GM21576 (cell line): Measurements from ENCODE around the gene TREML2.
"Not testable (repeated sequence)": the region's sequence is repeated elsewhere in the genome, so short reads cannot be mapped to it uniquely, and the experiment has no call there.

Experiments used
- ATAC-seq: cut with Tn5 transposase; IDR thresholded peaks from one replicate; pipeline ENCODE4 v1.9.1; 2021; ENCODE audit warnings: mild to moderate bottlenecking, moderate library complexity; ENCODE audit not compliant: unreplicated experiment

The TREML2 gene

GRCh38 chr6:41200901-41201763 lies at the start of gene TREML2:
TSS of gene TREML2 (minus strand) at chr6:41201149. CDS start at chr6:41201008, 141 bp downstream.
- peak; percentile 41 for ATAC-seq

- ATAC-seq = no peak
These were observed 47.1 kb upstream of the TREML2 start for GRCh38 chr6:41247882-41248705.

GRCh38 chr6:41247288-41247865 lies 46.4 kb upstream of the TREML2 start:
- ATAC-seq = no peak

GRCh38 chr6:41246529-41246928 lies 45.6 kb upstream of the TREML2 start:
- not testable (repeated sequence) for ATAC-seq

- ATAC-seq = no peak
These were observed 38.7 kb upstream of the TREML2 start for GRCh38 chr6:41239467-41240159.

GRCh38 chr6:41237128-41237527 lies 36.2 kb upstream of the TREML2 start:
- no peak for ATAC-seq

GRCh38 chr6:41236276-41236675 lies 35.3 kb upstream of the TREML2 start:
- ATAC-seq = no peak

- ATAC-seq = no peak
These were observed 31.7 kb upstream of the TREML2 start for GRCh38 chr6:41232667-41233066.

- ATAC-seq = no peak
These were observed 30.3 kb upstream of the TREML2 start for GRCh38 chr6:41231246-41231645.

- ATAC-seq = no peak
These were observed 28.8 kb upstream of the TREML2 start for GRCh38 chr6:41229721-41230120.

- no peak for ATAC-seq
These were observed 27.7 kb upstream of the TREML2 start for GRCh38 chr6:41228616-41229015.

GRCh38 chr6:41228096-41228495 lies 27.1 kb upstream of the TREML2 start, which contains the start of gene TREML4:
TSS of gene TREML4 (plus strand) at chr6:41228349. CDS start at chr6:41228428, 79 bp downstream.
- no peak for ATAC-seq

GRCh38 chr6:41226752-41227151 lies 25.8 kb upstream of the TREML2 start:
- ATAC-seq = no peak

- ATAC-seq = no peak
These were observed 23.9 kb upstream of the TREML2 start for GRCh38 chr6:41224800-41225199.

GRCh38 chr6:41222513-41222912 lies 21.6 kb upstream of the TREML2 start:
- ATAC-seq = no peak

- ATAC-seq = no peak
These were observed 21.1 kb upstream of the TREML2 start for GRCh38 chr6:41222045-41222444.

GRCh38 chr6:41216616-41217015 lies 15.7 kb upstream of the TREML2 start:
- no peak for ATAC-seq

GRCh38 chr6:41215777-41216176 lies 14.8 kb upstream of the TREML2 start:
- no peak for ATAC-seq

GRCh38 chr6:41214559-41215238 lies 13.8 kb upstream of the TREML2 start:
- no peak for ATAC-seq
